HepG2 (cell line): ENCODE data around the gene LRRC4C. TPM values are rescaled to one million over a fixed set of nuclear protein-coding genes. Genes with fewer than 3 reads are reported as not detected.

Source experiments
- AFF4 ChIP-seq: sonication (generic); formaldehyde crosslinking; IDR thresholded peaks from 2 replicates; pipeline ENCODE4 v1.4.0; 2020; ENCODE audit warnings: missing genetic modification reagents
- MEIS2 ChIP-seq: sonication (generic); formaldehyde crosslinking; IDR thresholded peaks from 2 replicates; pipeline ENCODE4 v1.9.0; 2021; ENCODE audit warnings: mild to moderate bottlenecking, missing genetic modification reagents
- NR2F1 ChIP-seq, 2 experiments: fragments of 450-650 bp in 1 of 2; formaldehyde crosslinking in 1 of 2; IDR thresholded peaks; 2 replicates each; pipeline versions ENCODE4 v1.5.0 to v1.6.1; 2016 to 2020; ENCODE audit warnings: mild to moderate bottlenecking in 1 of 2, missing compliant biosample characterization in 1 of 2, missing genetic modification reagents in 1 of 2, moderate library complexity in 1 of 2
- RAD51 ChIP-seq: fragments of 450-650 bp; IDR thresholded peaks from 2 replicates; pipeline ENCODE4 v1.6.1; 2016; ENCODE audit warnings: borderline replicate concordance
- STAT6 ChIP-seq: sonication (generic); formaldehyde crosslinking; IDR thresholded peaks from 2 replicates; pipeline ENCODE4 v1.4.0; 2020; ENCODE audit warnings: missing genetic modification reagents, mild to moderate bottlenecking, borderline replicate concordance
- TEAD2 ChIP-seq: sonication (generic); formaldehyde crosslinking; IDR thresholded peaks from 2 replicates; pipeline ENCODE4 v1.9.0; 2021; ENCODE audit warnings: missing genetic modification reagents
- TMF1 ChIP-seq: sonication (generic); formaldehyde crosslinking; IDR thresholded peaks from 2 replicates; pipeline ENCODE4 v1.8.1; 2022; ENCODE audit warnings: low read depth, missing genetic modification reagents
- ZBTB33 ChIP-seq: sonication (generic); formaldehyde crosslinking; IDR thresholded peaks from 2 replicates; pipeline ENCODE4 v1.4.0; 2020; ENCODE audit warnings: missing genetic modification reagents
- ZFP82 ChIP-seq: sonication (generic); formaldehyde crosslinking; IDR thresholded peaks from 2 replicates; pipeline ENCODE4 v1.5.1; 2020; ENCODE audit warnings: mild to moderate bottlenecking, missing genetic modification reagents, borderline replicate concordance
- ZNF101 ChIP-seq: sonication (generic); formaldehyde crosslinking; IDR thresholded peaks from 2 replicates; pipeline ENCODE4 v1.4.0; 2020; ENCODE audit warnings: mild to moderate bottlenecking, low read depth, missing genetic modification reagents, borderline replicate concordance
- ZNF446 ChIP-seq: sonication (generic); formaldehyde crosslinking; IDR thresholded peaks from 2 replicates; pipeline ENCODE4 v1.5.0; 2020; ENCODE audit warnings: mild to moderate bottlenecking, missing genetic modification reagents
- ZNF496 ChIP-seq: sonication (generic); formaldehyde crosslinking; IDR thresholded peaks from 2 replicates; pipeline ENCODE4 v1.8.1; 2023; ENCODE audit warnings: mild to moderate bottlenecking, moderate library complexity, missing genetic modification reagents; ENCODE audit not compliant: insufficient replicate concordance
- ZNF704 ChIP-seq: sonication (generic); formaldehyde crosslinking; IDR thresholded peaks from 2 replicates; pipeline ENCODE4 v1.8.1; 2023; ENCODE audit warnings: mild to moderate bottlenecking, inconsistent platforms, moderate library complexity, missing genetic modification reagents, borderline replicate concordance
- polyA plus RNA-seq, 8 experiments: library from polyadenylated mRNA; depleted of rRNA in 3 of 8; stranded (reverse) in 7 of 8; unstranded in 1 of 8; fragments of >200 nt; fragmentation: Illumina TruSeq in 4 of 8; extraction: Trizol in 4 of 8; gene quantifications; 2 replicates each; pipeline versions ENCODE4 v1.2.1 to v1.2.3, GENCODE V29; 2011 to 2016; ENCODE audit warnings: low read depth in 4 of 8, missing spikeins in 1 of 8, mixed read lengths in 1 of 8; ENCODE audit not compliant: insufficient read depth in 1 of 8
- total RNA-seq, 5 experiments: library from RNA; depleted of rRNA; stranded (reverse); fragments of >200 nt; fragmentation: Illumina TruSeq; extraction: Trizol; gene quantifications; 2 replicates each; pipeline ENCODE4 v1.2.3, GENCODE V29; 2016; ENCODE audit warnings: low read depth in 1 of 5

Gene LRRC4C
- total and polyA plus RNA-seq, 2 of the 13 experiments (the other 11 are each of a cell fraction or from before 2014, with no cell fraction given): not detected

- TF ChIP-seq ZNF704 (CRISPR knock-in tag) (no peak), RAD51 (no peak), TEAD2 (CRISPR knock-in tag) (no peak), ZNF446 (no peak), ZNF101 (CRISPR knock-in tag) (no peak), ZFP82 (CRISPR knock-in tag) (no peak), TMF1 (no peak), STAT6 (CRISPR knock-in tag) (no peak), ZNF496 (CRISPR knock-in tag) (no peak), MEIS2 (CRISPR knock-in tag) (no peak), AFF4 (CRISPR knock-in tag) (no peak), NR2F1 (CRISPR knock-in tag; IDR thresholded peaks at IDR 0.05) (no peak), ZBTB33 (CRISPR knock-in tag) (no peak)
Observed at GRCh38 chr11:41458154-41458553, 1.3 kb downstream of the LRRC4C start (continued).
